22Rv1 (cell line): ENCODE data around the gene NPIPA3.
"Not testable (repeated sequence)": the region's sequence is repeated elsewhere in the genome, so short reads cannot be mapped to it uniquely, and the experiment has no call there.

Experiments used
- H3K27ac ChIP-seq: fragments of 450-650 bp; 2 replicates; pipeline ENCODE4 v1.5.1; 2017

The NPIPA3 gene

DNA sequence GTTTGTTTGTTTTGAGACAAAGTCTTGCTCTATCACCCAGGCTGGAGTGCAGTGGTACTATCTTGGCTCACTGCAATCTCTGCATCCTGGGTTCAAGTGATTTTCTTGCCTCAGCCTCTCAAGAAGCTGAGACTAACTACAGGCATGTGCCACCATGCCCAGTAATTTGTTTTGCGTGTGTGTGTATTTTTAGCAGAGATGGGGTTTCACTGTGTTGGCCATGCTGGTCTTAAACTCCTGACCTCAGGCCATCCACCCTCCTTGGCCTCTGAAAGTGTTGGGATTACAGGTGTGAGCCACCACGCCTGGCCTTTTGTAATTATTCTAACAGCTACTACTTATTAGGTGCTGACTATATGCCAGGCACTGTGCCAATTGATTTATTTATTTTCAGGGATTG, 72.4 kb downstream of the NPIPA3 start:
- H3K27ac ChIP-seq = not testable (repeated sequence)
